Ishikawa (cell line): Measurements from ENCODE around the gene ARHGAP45.
A peak's percentile ranks its signal among the peaks of the same experiment; 100 is the strongest.

ENCODE experiments used
- CEBPB ChIP-seq: IDR thresholded peaks from 2 replicates; pipeline ENCODE4 v1.6.1; 2012
- CREB1 ChIP-seq: IDR thresholded peaks from 2 replicates; pipeline ENCODE4 v1.6.1; 2012; ENCODE audit warnings: low read depth
- EGR1 ChIP-seq: IDR thresholded peaks from 2 replicates; pipeline ENCODE4 v1.6.1; 2012
- EP300 ChIP-seq: IDR thresholded peaks from 2 replicates; pipeline ENCODE4 v1.6.1; 2012; ENCODE audit warnings: borderline replicate concordance
- FOXM1 ChIP-seq: IDR thresholded peaks from 2 replicates; pipeline ENCODE4 v1.6.1; 2012; ENCODE audit warnings: low read depth, borderline replicate concordance
- MAX ChIP-seq: IDR thresholded peaks from 2 replicates; pipeline ENCODE4 v1.6.1; 2012
- NFIC ChIP-seq: IDR thresholded peaks from 2 replicates; pipeline ENCODE4 v1.6.1; 2012
- RAD21 ChIP-seq: IDR thresholded peaks from 2 replicates; pipeline ENCODE4 v1.6.1; 2012; ENCODE audit warnings: low read depth
- REST ChIP-seq: IDR thresholded peaks from 2 replicates; pipeline ENCODE4 v1.6.1; 2012; ENCODE audit warnings: low read depth, mild to moderate bottlenecking
- TAF1 ChIP-seq: IDR thresholded peaks from 2 replicates; pipeline ENCODE4 v1.6.1; 2012; ENCODE audit warnings: low read depth, mild to moderate bottlenecking
- TCF12 ChIP-seq: IDR thresholded peaks from 2 replicates; pipeline ENCODE4 v1.6.1; 2012; ENCODE audit warnings: low read depth
- TEAD4 ChIP-seq: IDR thresholded peaks from 2 replicates; pipeline ENCODE4 v1.6.1; 2012
- YY1 ChIP-seq: IDR thresholded peaks from 2 replicates; pipeline ENCODE4 v1.6.1; 2012; ENCODE audit warnings: low read depth
- ZBTB7A ChIP-seq: IDR thresholded peaks from 2 replicates; pipeline ENCODE4 v1.6.1; 2012; ENCODE audit warnings: low read depth

- no peak for TF ChIP-seq YY1
- TF ChIP-seq CEBPB, result no peak
- no peak for TF ChIP-seq ZBTB7A
- TF ChIP-seq TAF1, result no peak
- TF ChIP-seq REST, result no peak
- TF ChIP-seq MAX, result peak; percentile 19; the same call in 1 of the 2 replicates
- TF ChIP-seq RAD21, result no peak
- no peak for TF ChIP-seq EP300
- peak; percentile 66; the same call in 1 of the 2 replicates for TF ChIP-seq EGR1
- no peak for TF ChIP-seq NFIC
- no peak for TF ChIP-seq CREB1
- TF ChIP-seq TEAD4, result peak; percentile 59
- TF ChIP-seq FOXM1, result no peak
- 0 out of 2 replicates have a peak, but pooled peaks have one; percentile 11 for TF ChIP-seq TCF12
Measured at GRCh38 chr19:1102407-1103131, 35.6 kb downstream of the ARHGAP45 start.
